Hematopoietic multipotent progenitor cell treated with erythropoietin and hydrocortisone succinate and interleukin-3 and kit ligand, for 6 days (in vitro differentiated cells): Measurements from ENCODE around the gene NUP98.
A peak's percentile ranks its signal among the peaks of the same experiment; 100 is the strongest.

Source experiments
- DNase-seq: peaks from one replicate; pipeline ENCODE4 v3.0.0-alpha.2; 2015

NUP98 gene

GRCh38 chr11:3632070-3632660 lies 165.2 kb downstream of the NUP98 start:
- DNase-seq, result no peak

- no peak for DNase-seq
Measured at GRCh38 chr11:3631331-3631730, 166.0 kb downstream of the NUP98 start.

DNA sequence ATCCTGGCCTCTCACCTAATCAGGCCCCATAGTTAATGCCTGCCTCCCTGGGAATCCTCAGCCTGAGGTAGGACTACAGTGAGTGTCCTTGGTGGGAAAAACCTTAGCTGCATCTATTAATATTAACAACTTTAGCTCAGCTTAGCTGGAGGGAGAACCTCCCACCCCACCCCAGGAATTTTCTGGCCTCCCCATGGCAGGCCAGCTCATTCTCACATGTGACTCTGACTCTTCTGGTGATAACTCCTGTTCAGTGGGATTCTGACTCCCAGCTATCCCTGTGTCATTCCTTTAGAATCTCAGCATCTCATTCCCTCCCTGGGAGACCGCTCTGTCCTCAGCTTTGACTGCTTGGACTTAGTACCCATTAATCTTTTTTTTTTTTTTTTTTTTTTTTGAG lies 170.1 kb downstream of the NUP98 start:
- DNase-seq, result no peak

- DNase-seq, result peak; percentile 79
Measured at GRCh38 chr11:3626250-3626960, 170.9 kb downstream of the NUP98 start.
